Activated naive CD4-positive, alpha-beta T cell treated with anti-CD3 and anti-CD28 coated beads for 36 hours (primary cell): Measurements from ENCODE around the gene VENTX. TPM values are rescaled to one million over a fixed set of nuclear protein-coding genes. Genes with fewer than 3 reads are reported as not detected.
"Not testable (repeated sequence)": the region's sequence is repeated elsewhere in the genome, so short reads cannot be mapped to it uniquely, and the experiment has no call there.

Experiments
- CTCF ChIA-PET: fragments of 350-600 bp; sonication (Branson Sonifier 250); formaldehyde crosslinking; loops from one replicate; lab custom pipeline; 2021; ENCODE audit warnings: antibody characterized with exemption; lab: Charles Lee
- DNase-seq: peaks from one replicate; pipeline ENCODE4 v3.0.0-alpha.2; 2020
- H3K27ac Mint-ChIP-seq: one replicate; pipeline ENCODE4 v1.8.0; 2021; ENCODE audit warnings: mild to moderate bottlenecking, mixed read lengths
- H3K27me3 Mint-ChIP-seq: one replicate; pipeline ENCODE4 v1.8.0; 2021; ENCODE audit warnings: low read depth, mixed read lengths
- H3K36me3 Mint-ChIP-seq: one replicate; pipeline ENCODE4 v1.8.0; 2021; ENCODE audit warnings: low read depth, mixed read lengths
- H3K4me1 Mint-ChIP-seq: one replicate; pipeline ENCODE4 v1.8.0; 2021; ENCODE audit warnings: low read depth, mixed read lengths
- H3K4me3 Mint-ChIP-seq: one replicate; pipeline ENCODE4 v1.8.0; 2021; ENCODE audit warnings: mild to moderate bottlenecking, moderate library complexity, mixed read lengths
- H3K9me3 Mint-ChIP-seq: one replicate; pipeline ENCODE4 v1.8.0; 2021; ENCODE audit warnings: mixed read lengths
- intact Hi-C: fragments of 100-400 bp; cut with micrococcal nuclease; formaldehyde crosslinking; loops from one replicate; pipeline ENCODE4 v1.15.1; 2023
- total RNA-seq, 2 experiments: library from RNA; stranded (reverse); gene quantifications; one replicate each; pipeline ENCODE4 v1.2.3, GENCODE V29; 2021

Gene VENTX
- total RNA-seq, 2 experiments from 2014 or later = not detected

DNA sequence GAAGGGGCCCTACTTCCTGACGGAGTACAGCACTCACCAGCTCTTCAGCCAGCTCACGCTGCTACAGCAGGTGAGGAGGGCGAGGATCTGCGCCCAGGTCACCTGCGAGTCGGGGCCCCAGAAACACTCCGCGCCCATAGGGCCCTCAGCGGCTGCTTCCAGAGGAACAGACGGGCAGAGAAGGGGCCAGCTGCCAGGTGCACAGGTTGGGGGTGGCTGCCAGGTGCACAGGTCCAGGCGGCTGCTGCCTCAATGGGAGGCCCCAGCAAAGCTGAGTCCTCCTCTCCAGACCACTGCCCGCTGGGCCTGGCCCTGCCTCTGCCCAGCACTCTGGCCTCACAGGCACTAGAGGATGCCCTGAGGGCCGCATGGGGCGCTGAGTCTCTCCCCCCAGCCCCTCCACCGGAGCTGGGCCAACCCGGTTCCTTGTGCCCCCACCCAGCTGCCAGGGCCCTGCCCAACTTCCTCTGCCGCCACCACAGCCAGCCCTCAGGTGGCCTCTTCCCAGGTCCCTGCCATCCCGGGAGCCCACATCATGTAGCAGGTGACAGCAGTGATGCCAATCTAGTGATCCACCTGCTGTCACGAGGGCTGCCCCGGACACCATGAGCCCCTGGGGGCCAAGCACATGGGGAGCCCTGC is 24.7 kb upstream of the VENTX start:
- CTCF ChIA-PET = no interaction called here

DNA sequence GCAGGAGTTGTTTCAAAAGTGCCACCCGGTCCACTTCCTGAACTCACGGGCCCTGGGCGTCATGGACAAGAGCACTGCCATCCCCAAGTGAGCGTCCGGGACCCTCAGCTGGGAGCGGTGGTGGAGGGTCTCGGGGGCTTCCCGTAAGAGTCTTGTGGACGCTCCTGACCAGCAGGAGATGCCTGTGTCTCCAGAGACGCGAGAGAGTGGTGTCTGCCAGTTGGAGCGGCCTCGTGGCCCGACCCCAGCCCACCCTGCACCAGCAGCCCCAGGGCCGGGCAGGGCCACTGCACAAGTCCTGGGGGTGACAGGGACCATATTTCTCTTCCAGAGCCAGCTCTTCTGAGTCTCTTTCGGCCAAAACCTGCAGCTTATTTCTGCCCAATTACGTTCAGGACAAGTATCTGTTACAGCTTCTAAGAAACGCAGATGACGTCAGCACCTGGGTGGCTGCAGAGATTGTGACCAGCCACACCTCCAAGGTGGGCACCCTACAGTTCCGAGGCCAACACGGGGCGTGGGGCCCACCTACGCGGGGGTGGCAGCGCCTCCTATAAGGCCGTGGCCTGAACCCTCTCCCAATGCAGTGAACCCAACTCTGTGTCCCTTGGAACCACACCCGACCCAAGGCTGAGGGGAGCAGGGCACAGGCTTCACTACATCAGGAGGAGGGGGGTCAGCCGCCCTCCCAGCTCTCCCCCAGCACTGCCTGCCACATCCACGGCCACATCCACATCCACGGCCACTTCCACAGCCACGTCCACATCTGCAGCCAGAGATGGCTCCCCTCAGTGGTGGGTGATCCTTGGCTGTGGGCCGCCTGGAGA is 23.8 kb upstream of the VENTX start:
- H3K27me3 Mint-ChIP-seq = peaks cover 2% of the 10 kb centered on the region

More for the DNA sequence above, 24.7 kb upstream of the VENTX start:
- H3K4me3 Mint-ChIP-seq = no peak overlapping the region
- H3K36me3 Mint-ChIP-seq = no peaks in the 10 kb centered on the region
- peaks cover 4% of the 10 kb centered on the region for H3K4me1 Mint-ChIP-seq
- no peaks in the 10 kb centered on the region for H3K9me3 Mint-ChIP-seq
- intact Hi-C loops = no loop called here
- H3K27ac Mint-ChIP-seq = no peak overlapping the region
- no peak for DNase-seq
- H3K27me3 Mint-ChIP-seq = peaks cover under 1% of the 10 kb centered on the region

DNA sequence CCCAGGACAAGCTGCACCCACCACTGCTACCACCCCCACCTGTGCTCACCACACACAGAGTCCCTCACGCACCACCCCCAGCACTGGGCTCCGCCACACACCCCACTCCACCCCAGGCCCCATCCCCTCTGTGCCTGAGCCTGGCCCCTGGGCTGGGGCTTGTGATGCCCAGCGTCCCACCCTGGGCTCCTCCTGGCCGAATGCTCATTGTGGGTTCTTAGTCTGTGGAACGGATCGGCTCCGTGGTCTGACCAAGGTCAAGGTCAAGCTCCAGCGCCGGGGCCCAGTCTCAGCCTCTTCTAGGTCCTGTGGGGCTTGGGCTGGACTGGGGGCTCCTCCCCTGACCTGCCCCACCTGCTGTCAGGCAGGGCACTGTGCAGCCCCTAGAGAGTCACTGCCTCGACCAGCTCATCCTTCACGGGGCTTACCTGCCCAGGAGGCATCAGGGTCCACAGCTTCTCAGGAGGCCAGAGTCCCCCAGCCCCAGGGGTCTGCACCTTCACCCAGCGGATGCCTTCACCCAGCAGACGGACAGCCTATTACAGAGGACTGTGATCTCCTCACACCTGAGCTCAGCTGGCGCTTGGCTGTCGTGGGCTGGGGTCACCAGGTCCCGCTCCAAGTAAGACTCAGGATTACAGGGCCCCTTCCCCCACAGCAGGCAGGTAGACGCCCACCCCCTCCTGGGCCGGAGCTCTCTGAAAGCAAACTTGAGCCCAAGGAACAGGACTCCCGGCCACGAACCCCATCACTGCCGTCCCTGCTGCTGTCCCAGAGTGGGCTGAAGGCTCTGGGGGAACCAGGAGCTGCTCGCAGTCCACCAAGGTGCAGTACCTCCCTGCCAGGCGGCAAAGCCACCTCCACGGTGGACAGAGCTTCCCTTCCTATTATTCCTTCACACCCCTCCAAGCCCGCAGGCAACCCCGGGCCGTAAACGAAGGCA is 22.9 kb upstream of the VENTX start:
- CTCF ChIA-PET = no interaction called here
- no peaks in the 10 kb centered on the region for H3K36me3 Mint-ChIP-seq

More for the DNA sequence above, 23.8 kb upstream of the VENTX start:
- CTCF ChIA-PET = no interaction called here
- intact Hi-C loops = no loop called here
- H3K4me1 Mint-ChIP-seq = peaks cover 4% of the 10 kb centered on the region
- DNase-seq = no peak
- H3K9me3 Mint-ChIP-seq = no peaks in the 10 kb centered on the region
- H3K27ac Mint-ChIP-seq = no peak overlapping the region
- no peak overlapping the region for H3K4me3 Mint-ChIP-seq
- H3K36me3 Mint-ChIP-seq = no peaks in the 10 kb centered on the region

DNA sequence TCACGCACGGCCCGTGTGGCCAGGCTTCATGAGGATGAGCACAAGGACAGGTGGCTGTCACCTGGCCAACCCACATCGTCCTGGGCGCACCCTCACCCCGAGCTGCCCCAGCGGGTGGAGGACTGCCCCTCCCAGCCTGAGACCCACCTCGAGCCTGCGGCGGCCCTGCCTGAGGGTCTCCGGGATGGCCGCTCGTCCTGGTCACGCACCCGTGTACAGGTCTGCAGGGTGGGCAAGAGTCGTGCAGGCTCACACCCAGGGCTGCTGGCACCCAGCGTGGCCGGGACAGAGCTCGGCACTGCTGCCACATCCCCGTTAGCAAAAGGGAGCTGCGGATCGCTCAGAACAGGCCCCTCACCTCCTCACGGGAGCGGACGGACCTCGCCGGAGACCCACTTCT is 22.1 kb upstream of the VENTX start:
- intact Hi-C loops = no loop called here
- DNase-seq = no peak
- Mint-ChIP-seq H3K36me3 (no peaks in the 10 kb centered on the region), H3K9me3 (no peaks in the 10 kb centered on the region), H3K4me3 (no peak overlapping the region), H3K4me1 (peaks cover under 1% of the 10 kb centered on the region), H3K27me3 (peaks cover 2% of the 10 kb centered on the region), H3K27ac (no peak overlapping the region)
- CTCF ChIA-PET = interaction anchor here (0.7 kb wide), 1 partner anchor 130 kb away, joined by 3 read pairs; no protein-coding TSS in a partner anchor

More for the DNA sequence above, 22.9 kb upstream of the VENTX start:
- no peak overlapping the region for H3K4me3 Mint-ChIP-seq
- no peak overlapping the region for H3K27ac Mint-ChIP-seq
- H3K4me1 Mint-ChIP-seq = peaks cover 4% of the 10 kb centered on the region
- no peaks in the 10 kb centered on the region for H3K9me3 Mint-ChIP-seq
- intact Hi-C loops = no loop called here
- DNase-seq = no peak
- H3K27me3 Mint-ChIP-seq = peaks cover 2% of the 10 kb centered on the region

DNA sequence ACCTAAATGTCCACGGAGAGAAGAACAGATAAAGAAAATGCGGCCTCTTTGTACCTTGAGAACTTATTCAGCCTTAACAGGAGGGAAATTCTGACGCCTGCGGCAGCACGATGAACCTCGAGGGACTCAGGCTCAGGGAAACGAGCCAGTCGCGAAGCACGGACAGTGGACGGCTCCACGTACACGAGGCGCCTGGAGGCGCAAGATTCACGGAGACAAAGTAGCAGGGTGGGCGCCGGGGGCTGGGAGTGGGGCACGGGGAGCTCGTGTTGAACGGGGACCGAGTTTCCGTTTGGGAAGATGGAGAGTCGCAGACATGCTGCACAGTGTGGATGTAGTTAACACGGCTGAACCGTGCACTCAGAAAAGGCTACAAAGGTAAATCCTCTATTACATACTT is 20.9 kb upstream of the VENTX start:
- Mint-ChIP-seq H3K27ac (no peak overlapping the region), H3K27me3 (peaks cover 5% of the 10 kb centered on the region), H3K4me1 (no peaks in the 10 kb centered on the region), H3K36me3 (no peaks in the 10 kb centered on the region), H3K9me3 (no peaks in the 10 kb centered on the region), H3K4me3 (no peak overlapping the region)
- CTCF ChIA-PET = no interaction called here
- intact Hi-C loops = no loop called here
- no peak for DNase-seq

DNA sequence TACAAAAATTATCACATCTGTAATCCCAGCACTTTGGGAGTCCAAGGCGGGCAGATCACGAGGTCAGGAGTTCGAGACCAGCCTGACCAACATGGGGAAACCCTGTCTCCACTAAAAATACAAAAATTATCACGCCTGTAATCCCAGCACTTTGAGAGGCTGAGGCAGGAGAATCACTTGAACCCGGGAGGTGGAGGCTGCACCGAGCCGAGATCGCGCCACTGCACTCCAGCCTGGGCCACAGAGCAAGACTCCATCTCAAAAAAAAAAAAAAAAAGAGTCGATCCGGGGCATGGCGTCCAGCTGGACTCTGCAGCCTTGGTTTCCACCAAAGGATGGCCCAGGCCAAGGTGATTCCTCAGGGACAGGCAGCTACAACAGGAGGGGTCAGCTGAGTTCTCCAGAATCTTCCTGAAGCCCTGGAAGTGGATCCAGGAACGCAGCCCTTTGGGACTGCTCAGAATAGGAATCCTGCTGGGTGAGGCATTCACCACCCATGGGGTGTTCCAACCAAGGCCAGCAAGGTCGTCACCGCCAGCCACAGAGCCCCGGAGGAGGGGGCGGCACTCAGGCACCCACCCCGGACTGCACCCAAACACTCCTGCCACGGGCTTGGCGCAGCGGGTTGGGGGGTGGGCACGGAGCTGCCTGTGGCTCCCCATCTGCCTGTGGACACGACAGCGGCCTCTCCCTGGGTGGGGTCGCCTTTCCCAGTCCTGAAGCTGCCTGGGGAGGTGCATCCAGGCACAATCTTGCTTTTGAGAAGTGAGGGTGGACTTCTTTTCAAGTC is 19.7 kb upstream of the VENTX start:
- H3K36me3 Mint-ChIP-seq = no peaks in the 10 kb centered on the region
- H3K4me1 Mint-ChIP-seq = no peaks in the 10 kb centered on the region
- no peak for DNase-seq
- peaks cover 5% of the 10 kb centered on the region for H3K27me3 Mint-ChIP-seq
- H3K4me3 Mint-ChIP-seq = no peak overlapping the region
- CTCF ChIA-PET = interaction anchor here (0.9 kb wide), 1 partner anchor 9 kb away, joined by 3 read pairs; no protein-coding TSS in a partner anchor
- intact Hi-C loops = no loop called here
- H3K9me3 Mint-ChIP-seq = no peaks in the 10 kb centered on the region
- H3K27ac Mint-ChIP-seq = no peak overlapping the region

DNA sequence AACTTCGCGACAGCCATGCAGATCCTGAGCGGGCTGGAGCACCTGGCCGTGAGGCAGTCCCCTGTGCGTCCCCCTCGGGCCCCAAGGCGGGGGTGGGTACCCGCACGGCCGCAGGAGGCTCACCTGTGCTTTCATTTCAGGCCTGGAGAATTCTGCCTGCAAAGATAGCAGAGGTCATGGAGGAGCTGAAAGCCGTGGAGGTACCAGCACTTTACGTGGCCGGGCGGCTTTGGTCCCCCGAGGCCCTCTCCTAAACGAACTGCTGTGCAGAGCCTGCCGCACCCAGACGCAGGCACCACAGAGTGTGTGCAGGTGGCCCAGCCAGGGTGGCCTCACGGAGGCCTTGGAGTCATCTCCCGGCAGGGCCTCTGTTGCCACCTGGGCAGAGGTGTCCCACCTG is 18.8 kb upstream of the VENTX start:
- Mint-ChIP-seq H3K36me3 (no peaks in the 10 kb centered on the region), H3K27me3 (peaks cover 5% of the 10 kb centered on the region), H3K27ac (no peak overlapping the region), H3K4me3 (no peak overlapping the region), H3K9me3 (no peaks in the 10 kb centered on the region), H3K4me1 (no peaks in the 10 kb centered on the region)
- intact Hi-C loops = no loop called here
- DNase-seq = no peak
- CTCF ChIA-PET = no interaction called here

DNA sequence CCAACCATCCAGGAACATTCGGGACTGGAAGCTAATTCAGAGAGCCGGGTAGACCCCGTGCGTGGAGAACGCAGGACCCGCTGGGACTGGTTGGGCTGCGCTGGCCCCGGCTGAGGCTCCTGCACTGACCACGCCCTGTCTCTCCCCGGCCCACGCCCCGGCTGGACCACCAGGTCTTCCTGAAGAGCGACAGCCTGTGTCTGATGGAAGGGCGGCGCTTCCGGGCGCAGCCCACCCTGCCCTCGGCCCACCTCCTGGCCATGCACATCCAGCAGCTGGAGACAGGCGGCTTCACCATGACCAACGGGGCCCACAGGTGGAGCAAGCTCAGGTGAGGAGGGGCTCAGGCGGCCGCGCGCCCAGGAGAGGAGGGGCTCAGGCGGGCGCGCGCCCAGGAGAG is 17.9 kb upstream of the VENTX start:
- Mint-ChIP-seq H3K9me3 (no peaks in the 10 kb centered on the region), H3K36me3 (no peaks in the 10 kb centered on the region), H3K4me1 (no peaks in the 10 kb centered on the region), H3K27ac (no peak overlapping the region), H3K27me3 (peaks cover 5% of the 10 kb centered on the region), H3K4me3 (no peak overlapping the region)
- CTCF ChIA-PET = no interaction called here
- intact Hi-C loops = no loop called here
- no peak for DNase-seq

DNA sequence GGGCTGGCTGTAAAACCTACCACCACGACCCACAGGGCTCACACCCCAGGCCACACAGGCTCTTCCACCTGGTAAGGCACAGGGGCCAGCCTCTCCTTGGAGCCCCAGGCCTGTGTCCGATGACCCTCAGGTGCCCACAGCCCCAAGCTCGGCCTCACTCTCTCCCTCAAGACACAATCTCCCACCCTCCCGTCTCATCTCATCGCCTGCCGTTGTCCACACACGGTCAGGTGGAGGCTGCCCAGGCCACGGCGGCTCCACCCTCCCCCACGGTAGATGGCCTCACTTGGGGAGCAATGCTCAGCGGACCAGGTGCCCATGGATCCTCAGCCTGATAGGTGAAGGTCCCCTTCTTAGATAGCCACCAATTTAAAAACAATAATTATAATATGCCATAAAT is 16.3 kb upstream of the VENTX start:
- no peak for DNase-seq
- H3K4me1 Mint-ChIP-seq = peaks cover 7% of the 10 kb centered on the region
- H3K4me3 Mint-ChIP-seq = no peak overlapping the region
- no peak overlapping the region for H3K27ac Mint-ChIP-seq
- intact Hi-C loops = no loop called here
- H3K27me3 Mint-ChIP-seq = peaks cover 10% of the 10 kb centered on the region
- CTCF ChIA-PET = no interaction called here
- no peaks in the 10 kb centered on the region for H3K36me3 Mint-ChIP-seq
- no peaks in the 10 kb centered on the region for H3K9me3 Mint-ChIP-seq

DNA sequence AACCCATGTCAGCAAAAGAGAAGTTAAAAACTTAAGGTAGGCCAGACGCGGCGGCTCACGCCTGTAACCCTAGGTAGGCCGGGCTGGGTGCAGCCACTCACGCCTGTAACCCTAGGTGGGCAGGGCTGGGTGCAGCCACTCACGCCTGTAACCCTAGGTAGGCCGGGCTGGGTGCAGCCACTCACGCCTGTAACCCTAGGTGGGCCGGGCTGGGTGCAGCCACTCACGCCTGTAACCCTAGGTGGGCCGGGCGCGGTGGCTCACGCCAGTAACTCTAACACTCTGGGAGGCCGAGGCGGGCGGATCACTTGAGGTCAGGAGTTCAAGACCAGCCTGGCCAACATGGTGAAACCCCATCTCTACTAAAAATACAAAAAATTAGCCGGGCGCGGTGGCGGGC is 15.9 kb upstream of the VENTX start:
- H3K27me3 Mint-ChIP-seq = peaks cover 14% of the 10 kb centered on the region
- DNase-seq, H3K9me3 Mint-ChIP-seq, CTCF ChIA-PET, H3K27ac Mint-ChIP-seq, H3K4me3 Mint-ChIP-seq, H3K36me3 Mint-ChIP-seq, intact Hi-C loops: not testable (repeated sequence)
- peaks cover 11% of the 10 kb centered on the region for H3K4me1 Mint-ChIP-seq

DNA sequence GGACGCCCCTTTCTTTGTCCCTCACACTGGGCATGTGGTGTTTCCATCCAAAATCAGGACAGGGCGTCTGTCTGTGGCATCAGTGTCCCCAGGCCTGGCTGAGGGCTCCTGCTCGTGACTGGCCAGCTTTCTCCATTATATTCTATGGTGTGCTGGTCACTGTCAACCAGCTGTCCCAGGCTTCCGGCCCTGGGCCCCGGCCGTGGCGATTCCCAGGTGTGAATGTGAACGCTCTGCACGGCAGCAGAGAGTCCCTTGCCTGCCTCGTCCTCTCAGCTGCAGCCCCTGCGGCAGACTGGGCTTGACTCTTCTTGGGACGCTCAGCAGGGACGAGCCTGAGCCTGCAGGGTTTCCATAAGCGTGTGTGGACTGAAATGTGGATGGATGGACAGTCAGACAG is 13.6 kb upstream of the VENTX start:
- CTCF ChIA-PET = no interaction called here
- H3K9me3 Mint-ChIP-seq = no peaks in the 10 kb centered on the region
- peaks cover 12% of the 10 kb centered on the region for H3K4me1 Mint-ChIP-seq
- H3K27me3 Mint-ChIP-seq = peaks cover 29% of the 10 kb centered on the region
- no peak overlapping the region for H3K4me3 Mint-ChIP-seq
- intact Hi-C loops = no loop called here
- no peak for DNase-seq
- H3K27ac Mint-ChIP-seq = no peak overlapping the region
- no peaks in the 10 kb centered on the region for H3K36me3 Mint-ChIP-seq
